Uterus (tissue), 2 donors: ENCODE data around the gene TBC1D10A.

ENCODE experiments used
- CTCF ChIP-seq, 4 experiments: fragments of 200-600 bp in 2 of 4; fragments of 450-650 bp in 2 of 4; sonication (generic) in 2 of 4; IDR thresholded peaks; one replicate each; pipeline ENCODE4 v1.5.1; 2016 to 2019; ENCODE audit warnings: antibody characterized with exemption in 4 of 4, mild to moderate bottlenecking in 2 of 4, moderate library complexity in 1 of 4
- POLR2A ChIP-seq, 2 donors: fragments of 450-650 bp; IDR thresholded peaks; one replicate each; pipeline ENCODE4 v1.6.1; 2016; ENCODE audit warnings: antibody characterized with exemption in 2 of 2, mild to moderate bottlenecking in 1 of 2, moderate library complexity in 1 of 2

DNA sequence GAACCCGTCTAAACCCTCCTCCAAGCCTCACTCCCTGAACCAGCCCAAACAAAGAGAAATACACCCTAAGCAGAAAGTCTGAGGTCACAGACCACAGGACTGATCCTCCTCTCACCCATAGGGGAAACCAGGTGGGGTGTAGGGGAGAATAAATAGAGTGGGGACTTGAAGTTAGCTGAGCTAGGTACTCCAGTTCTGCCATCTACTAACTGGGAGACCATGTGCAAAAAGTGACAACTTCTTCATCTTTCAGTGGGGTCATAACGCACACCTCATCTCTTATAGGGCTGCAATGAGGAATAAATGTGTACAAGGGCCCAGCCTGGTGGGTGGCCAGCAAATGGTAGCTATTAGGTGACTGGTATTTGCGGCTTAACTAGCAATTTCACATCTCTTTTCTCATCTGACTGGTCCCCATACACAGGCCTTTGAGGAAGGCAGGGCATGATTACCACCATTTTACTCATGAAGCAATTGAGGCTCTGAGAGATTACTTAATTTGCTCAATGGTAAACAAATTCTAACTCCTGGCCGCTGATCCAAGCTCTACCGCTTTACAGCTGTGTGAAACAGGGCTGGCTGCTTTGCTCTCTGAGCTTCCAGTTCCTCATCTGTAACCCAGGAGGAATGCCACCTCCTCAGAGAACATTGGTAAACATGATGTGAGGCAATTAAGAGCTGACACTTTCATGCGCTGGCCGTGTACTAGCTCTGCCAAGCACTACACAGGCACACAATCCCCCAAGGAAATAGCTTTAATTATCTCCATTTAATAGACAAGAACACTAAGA lies 16.6 kb downstream of the TBC1D10A start:
- TF ChIP-seq POLR2A (IDR thresholded peaks at IDR 0.05) = no peak
- no peak for TF ChIP-seq CTCF (IDR thresholded peaks at IDR 0.05)
